GM06990 (cell line): Measurements from ENCODE around the gene DDAH2.

Source experiments
- DNase-seq: peaks from one replicate; pipeline ENCODE4 v3.0.0-alpha.2; 2011; ENCODE audit not compliant: insufficient read length; ENCODE audit errors: extremely low read depth
- H3K27me3 ChIP-seq: replicated peaks from 2 replicates; pipeline ENCODE4 v1.6.0; 2011; ENCODE audit warnings: low read length; ENCODE audit not compliant: control insufficient read depth, insufficient read depth
- H3K36me3 ChIP-seq: 2 replicates; pipeline ENCODE4 v1.5.1; 2011; ENCODE audit warnings: low read length; ENCODE audit not compliant: control insufficient read depth, insufficient read depth
- H3K4me3 ChIP-seq: replicated peaks from 2 replicates; pipeline ENCODE4 v1.5.1; 2011; ENCODE audit warnings: low read depth, mild to moderate bottlenecking, control low read depth, low read length
- TF ChIP-seq, protein P1 (sequence below): IDR thresholded peaks from 2 replicates; pipeline ENCODE4 v1.5.1; 2011; ENCODE audit warnings: low read length, control low read depth, mild to moderate bottlenecking, inconsistent platforms; ENCODE audit not compliant: insufficient read depth, poor library complexity, severe bottlenecking

The DDAH2 gene

DNA sequence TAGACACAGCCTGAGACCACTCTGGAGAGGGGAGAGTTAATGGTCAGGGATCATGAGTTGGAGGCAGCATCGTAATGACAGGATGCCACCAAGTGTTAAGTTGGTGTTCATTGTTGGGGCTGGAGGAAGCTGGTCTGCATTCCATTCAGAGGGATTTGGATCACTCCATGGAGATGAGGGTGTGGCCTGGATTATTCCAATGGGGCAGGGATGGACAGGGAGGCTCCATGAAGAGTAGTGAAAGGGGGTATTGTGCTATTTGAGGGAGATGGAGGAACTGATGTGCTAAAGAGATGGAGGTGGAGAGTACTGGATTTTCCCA, 34.5 kb upstream of the DDAH2 start:
- Histone ChIP-seq H3K27me3 (no peaks in the 10 kb centered on the region), H3K4me3 (no peak overlapping the region), H3K36me3 (peaks cover 21% of the 10 kb centered on the region)
- TF ChIP-seq, protein P1, sequence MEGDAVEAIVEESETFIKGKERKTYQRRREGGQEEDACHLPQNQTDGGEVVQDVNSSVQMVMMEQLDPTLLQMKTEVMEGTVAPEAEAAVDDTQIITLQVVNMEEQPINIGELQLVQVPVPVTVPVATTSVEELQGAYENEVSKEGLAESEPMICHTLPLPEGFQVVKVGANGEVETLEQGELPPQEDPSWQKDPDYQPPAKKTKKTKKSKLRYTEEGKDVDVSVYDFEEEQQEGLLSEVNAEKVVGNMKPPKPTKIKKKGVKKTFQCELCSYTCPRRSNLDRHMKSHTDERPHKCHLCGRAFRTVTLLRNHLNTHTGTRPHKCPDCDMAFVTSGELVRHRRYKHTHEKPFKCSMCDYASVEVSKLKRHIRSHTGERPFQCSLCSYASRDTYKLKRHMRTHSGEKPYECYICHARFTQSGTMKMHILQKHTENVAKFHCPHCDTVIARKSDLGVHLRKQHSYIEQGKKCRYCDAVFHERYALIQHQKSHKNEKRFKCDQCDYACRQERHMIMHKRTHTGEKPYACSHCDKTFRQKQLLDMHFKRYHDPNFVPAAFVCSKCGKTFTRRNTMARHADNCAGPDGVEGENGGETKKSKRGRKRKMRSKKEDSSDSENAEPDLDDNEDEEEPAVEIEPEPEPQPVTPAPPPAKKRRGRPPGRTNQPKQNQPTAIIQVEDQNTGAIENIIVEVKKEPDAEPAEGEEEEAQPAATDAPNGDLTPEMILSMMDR: no peak
- DNase-seq: no peak

DNA sequence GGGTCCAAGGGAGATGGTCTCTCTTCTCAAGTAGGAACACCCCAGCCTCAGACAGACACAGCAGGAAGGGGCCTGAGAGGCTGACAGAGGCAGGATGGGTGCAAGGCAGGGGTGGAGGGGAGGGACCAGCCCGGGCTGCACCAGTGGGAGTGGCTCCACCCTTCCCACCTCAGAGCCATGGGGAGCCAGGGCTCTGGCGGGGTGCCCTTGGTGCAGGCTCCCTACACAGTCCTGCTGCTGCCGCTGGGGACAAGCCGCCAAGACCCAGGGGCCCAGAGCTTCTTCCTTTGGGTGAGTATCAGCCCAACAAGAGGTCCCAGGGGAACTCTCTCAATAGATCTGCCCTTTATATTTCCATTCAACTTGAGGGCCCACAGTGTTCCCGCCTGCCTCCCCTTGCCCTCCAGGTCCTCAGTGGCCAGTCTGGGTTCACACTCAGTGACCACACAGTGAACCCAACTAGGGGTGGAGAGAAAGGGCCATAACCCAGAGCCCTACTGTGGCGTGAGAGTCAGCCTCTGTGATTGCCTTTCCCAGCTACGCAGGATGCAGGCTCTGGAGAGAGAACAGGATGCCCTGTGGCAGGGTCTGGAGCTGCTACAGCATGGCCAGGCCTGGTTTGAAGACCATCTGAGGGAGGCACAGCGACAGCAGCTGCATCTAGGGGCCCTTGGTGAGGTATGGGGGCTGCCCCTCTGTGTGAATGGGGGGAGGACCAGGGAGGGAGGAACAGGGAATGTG, 33.9 kb upstream of the DDAH2 start:
- DNase-seq: no peak
- Histone ChIP-seq H3K4me3 (no peak overlapping the region), H3K27me3 (no peaks in the 10 kb centered on the region), H3K36me3 (peaks cover 23% of the 10 kb centered on the region)
- TF ChIP-seq, protein P1: no peak

DNA sequence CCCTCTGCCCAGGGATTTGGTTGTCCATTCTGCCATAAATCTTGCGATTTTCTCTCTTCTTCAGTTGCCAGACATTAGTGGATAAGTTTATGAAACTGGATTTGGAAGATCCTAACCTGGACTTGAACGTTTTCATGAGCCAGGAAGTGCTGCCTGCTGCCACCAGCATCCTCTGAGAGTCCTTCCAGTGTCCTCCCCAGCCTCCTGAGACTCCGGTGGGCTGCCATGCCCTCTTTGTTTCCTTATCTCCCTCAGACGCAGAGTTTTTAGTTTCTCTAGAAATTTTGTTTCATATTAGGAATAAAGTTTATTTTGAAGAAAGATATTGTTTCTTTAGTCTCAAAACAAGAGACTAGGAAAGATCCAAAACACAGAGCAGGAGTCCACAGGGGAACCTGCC, 33.3 kb upstream of the DDAH2 start, which contains the start of gene SAPCD1:
SAPCD1 (plus strand) TSS at position 301 of the 400 bp plus-strand sequence. CDS start 399 bp downstream, outside the sequence.
- H3K4me3 ChIP-seq: no peak within 1 kb of the TSS
- no peaks in the 10 kb centered on the region for H3K27me3 ChIP-seq
- peaks cover 23% of the 10 kb centered on the region for H3K36me3 ChIP-seq
- no peak for DNase-seq
- TF ChIP-seq, protein P1: no peak

DNA sequence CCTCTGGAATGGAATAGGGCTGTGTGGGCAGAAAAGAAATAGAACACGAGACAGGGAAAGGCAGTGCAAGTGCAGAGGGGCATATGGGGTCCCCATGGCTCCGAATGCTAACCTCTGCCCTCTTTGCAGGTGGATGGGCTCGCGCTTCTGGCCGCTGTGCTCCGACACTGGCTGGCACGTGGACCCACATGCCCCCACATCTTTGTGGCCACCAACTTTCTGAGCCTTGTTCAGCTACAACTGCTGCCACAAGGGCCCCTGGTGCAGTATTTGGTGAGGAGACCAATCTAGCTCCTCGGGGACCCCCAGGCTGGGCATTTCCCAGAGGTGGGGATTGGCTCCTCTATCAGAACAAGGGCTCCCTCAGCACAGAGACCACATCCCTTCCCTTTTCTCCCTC, 32.2 kb upstream of the DDAH2 start:
- Histone ChIP-seq H3K36me3 (peaks cover 23% of the 10 kb centered on the region), H3K4me3 (no peak overlapping the region), H3K27me3 (no peaks in the 10 kb centered on the region)
- no peak for DNase-seq
- TF ChIP-seq, protein P1: no peak

DNA sequence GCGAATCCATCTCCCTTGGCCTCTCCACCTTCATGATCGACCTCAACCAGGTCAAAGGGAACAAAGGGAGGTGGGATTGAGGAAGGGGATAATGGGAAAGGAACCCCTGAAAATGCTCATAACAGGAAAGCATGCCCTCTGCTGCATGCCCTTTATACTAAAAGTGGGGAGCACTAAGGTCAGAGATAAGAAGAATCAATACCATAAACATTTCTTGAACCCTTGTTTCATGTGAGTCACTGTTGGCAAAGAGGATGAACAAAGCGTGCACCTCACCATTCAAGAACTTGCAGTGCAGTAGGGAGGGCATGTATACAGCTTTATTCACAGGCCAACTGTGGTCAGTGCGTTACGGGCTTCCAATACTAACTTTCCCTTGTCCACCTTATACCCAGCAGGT, 31.7 kb upstream of the DDAH2 start:
- TF ChIP-seq, protein P1: no peak
- Histone ChIP-seq H3K27me3 (no peaks in the 10 kb centered on the region), H3K4me3 (no peak overlapping the region), H3K36me3 (peaks cover 23% of the 10 kb centered on the region)
- no peak for DNase-seq

DNA sequence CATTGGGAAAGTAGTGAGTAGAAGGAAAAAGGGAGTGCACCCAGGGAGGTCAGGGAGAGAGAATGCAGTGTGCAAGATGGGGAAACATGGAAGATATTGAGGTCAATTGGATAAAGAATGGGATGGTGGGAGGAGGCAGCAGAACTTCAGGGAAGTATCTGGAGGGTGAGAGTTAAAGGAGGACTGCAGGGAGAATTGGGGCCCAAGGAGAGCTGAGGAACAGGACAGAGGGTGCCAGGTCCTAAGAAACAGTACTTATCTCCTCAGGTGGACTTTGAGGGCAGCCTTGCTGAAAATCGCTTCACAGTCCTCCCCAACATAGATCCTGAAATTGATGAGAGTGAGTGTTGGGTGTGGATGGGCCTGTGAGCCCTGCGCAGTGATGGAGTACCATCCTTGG, 29.2 kb upstream of the DDAH2 start:
- H3K36me3 ChIP-seq: peaks cover 20% of the 10 kb centered on the region
- H3K4me3 ChIP-seq: no peak overlapping the region
- TF ChIP-seq, protein P1: no peak
- no peaks in the 10 kb centered on the region for H3K27me3 ChIP-seq
- no peak for DNase-seq
